ENCODE results near the gene CAST. TPM values are rescaled to one million over a fixed set of nuclear protein-coding genes. Genes with fewer than 3 reads are reported as not detected.
"Not testable (repeated sequence)": the region's sequence is repeated elsewhere in the genome, so short reads cannot be mapped to it uniquely, and the experiment has no call there.

Gene CAST
- total and polyA plus RNA-seq, 12 donors = 54.3 to 329 (median 172) TPM

GRCh38 chr5:96616801-96617200 lies 45.4 kb upstream of the CAST start:
- no peaks in the 10 kb centered on the region for H3K4me1 ChIP-seq (replicated peaks in 1 of 2)
- intact Hi-C loops (cut with DNase I) = loop anchor here (10.0 kb wide), 2 partner anchors 68 to 108 kb away; no protein-coding TSS in a partner anchor
- no peak overlapping the region for H3K4me3 ChIP-seq
- no peak for DNase-seq
- TF ChIP-seq CTCF (IDR thresholded peaks at IDR 0.05) = no peak
- no peak for TF ChIP-seq POLR2A (IDR thresholded peaks at IDR 0.05)
- H3K36me3 ChIP-seq (replicated peaks in 1 of 2) = no peaks in the 10 kb centered on the region
- no peak overlapping the region for H3K27ac ChIP-seq
- H3K27me3 ChIP-seq = no peaks in the 10 kb centered on the region
- no peaks in the 10 kb centered on the region for H3K9me3 ChIP-seq (replicated peaks in 1 of 3)
- 51 to 63% (median 59%) methylated on average over 3 of the region's 3 CpGs for WGBS, 4 donors

- H3K4me1 ChIP-seq (replicated peaks in 1 of 2); H3K27ac ChIP-seq; DNase-seq; H3K36me3 ChIP-seq (replicated peaks in 1 of 2); H3K4me3 ChIP-seq; H3K9me3 ChIP-seq (replicated peaks in 1 of 3); H3K27me3 ChIP-seq: not testable (repeated sequence)
- 80 to 100% (median 95%) methylated on average over 1 to 30 of the region's 30 CpGs for WGBS, 4 donors
- intact Hi-C loops (cut with DNase I) = loop anchor here (10.0 kb wide), 2 partner anchors 66 to 106 kb away; no protein-coding TSS in a partner anchor
Observed at GRCh38 chr5:96618311-96619016, 43.7 kb upstream of the CAST start.

- Histone ChIP-seq H3K4me3 (no peak overlapping the region), H3K4me1 (replicated peaks in 1 of 2) (no peaks in the 10 kb centered on the region), H3K27me3 (no peaks in the 10 kb centered on the region), H3K36me3 (replicated peaks in 1 of 2) (no peaks in the 10 kb centered on the region), H3K27ac (no peak overlapping the region), H3K9me3 (replicated peaks in 1 of 3) (no peaks in the 10 kb centered on the region)
- DNase-seq = no peak
- intact Hi-C loops (cut with DNase I) = loop anchor here (10.0 kb wide), 2 partner anchors 65 to 105 kb away; no protein-coding TSS in a partner anchor
- TF ChIP-seq CTCF (IDR thresholded peaks at IDR 0.05) = no peak
- TF ChIP-seq POLR2A (IDR thresholded peaks at IDR 0.05) = no peak
- WGBS, 4 donors = 65 to 90% (median 79%) methylated on average over 2 of the region's 2 CpGs
Observed at GRCh38 chr5:96619946-96620345, 42.2 kb upstream of the CAST start.

GRCh38 chr5:96624596-96624995 lies 37.6 kb upstream of the CAST start:
- Histone ChIP-seq H3K9me3 (replicated peaks in 1 of 3) (no peaks in the 10 kb centered on the region), H3K27me3 (no peaks in the 10 kb centered on the region), H3K4me3 (no peak overlapping the region), H3K27ac (no peak overlapping the region), H3K4me1 (replicated peaks in 1 of 2) (no peaks in the 10 kb centered on the region), H3K36me3 (replicated peaks in 1 of 2) (no peaks in the 10 kb centered on the region)
- no peak for DNase-seq
- TF ChIP-seq POLR2A (IDR thresholded peaks at IDR 0.05) = no peak
- TF ChIP-seq CTCF (IDR thresholded peaks at IDR 0.05) = no peak
- intact Hi-C loops (cut with DNase I) = no loop called here
- 64 to 72% (median 68%) methylated on average over 3 of the region's 3 CpGs for WGBS, 4 donors

- WGBS, 4 donors = 62 to 79% (median 72%) methylated on average over 2 of the region's 2 CpGs
- Histone ChIP-seq H3K27ac (no peak overlapping the region), H3K27me3 (no peaks in the 10 kb centered on the region), H3K36me3 (replicated peaks in 1 of 2) (no peaks in the 10 kb centered on the region), H3K4me3 (no peak overlapping the region), H3K9me3 (replicated peaks in 1 of 3) (no peaks in the 10 kb centered on the region), H3K4me1 (replicated peaks in 1 of 2) (no peaks in the 10 kb centered on the region)
- no peak for TF ChIP-seq CTCF (IDR thresholded peaks at IDR 0.05)
- TF ChIP-seq POLR2A (IDR thresholded peaks at IDR 0.05) = no peak
- no peak for DNase-seq
- intact Hi-C loops (cut with DNase I) = no loop called here
Observed at GRCh38 chr5:96625365-96625764, 36.8 kb upstream of the CAST start.

Measured in adrenal gland (tissue), 12 donors.